DND-41 (cell line): ENCODE measurements around the gene HRC.

ENCODE experiments used
- ATAC-seq: fragments of 200-7000 bp; cut with Tn5 transposase; 3 replicates; pipeline ENCODE4 v1.9.1; 2021; ENCODE audit warnings: low read depth; ENCODE audit not compliant: insufficient read depth
- DNase-seq: peaks from one replicate; pipeline ENCODE4 v3.0.0-alpha.2; 2020
- H2AFZ ChIP-seq: 2 replicates; pipeline ENCODE4 v1.6.0; 2012; ENCODE audit warnings: low read depth, low read length
- H3K27ac ChIP-seq: 2 replicates; pipeline ENCODE4 v1.5.1; 2012; ENCODE audit warnings: low read length, inconsistent platforms
- H3K27me3 ChIP-seq: fragments of 200-600 bp; sonication (generic); 2 replicates; pipeline ENCODE4 v1.6.0; 2012; ENCODE audit warnings: low read length, mild to moderate bottlenecking, inconsistent platforms; ENCODE audit not compliant: insufficient read depth, poor library complexity
- H3K36me3 ChIP-seq: 2 replicates; pipeline ENCODE4 v1.5.1; 2012; ENCODE audit warnings: low read length, inconsistent platforms; ENCODE audit not compliant: insufficient read depth
- H3K4me1 ChIP-seq: 2 replicates; pipeline ENCODE4 v1.5.1; 2012; ENCODE audit warnings: mild to moderate bottlenecking, low read length; ENCODE audit not compliant: insufficient read depth
- H3K4me2 ChIP-seq: 2 replicates; pipeline ENCODE4 v1.6.0; 2012; ENCODE audit warnings: mild to moderate bottlenecking, moderate library complexity, low read length, inconsistent platforms; ENCODE audit not compliant: insufficient read depth
- H3K4me3 ChIP-seq, 2 experiments: fragments of 200-600 bp in 1 of 2; shearing (Covaris generic) in 1 of 2; 2 replicates each; pipeline ENCODE4 v1.5.1; 2012 to 2016; ENCODE audit warnings: inconsistent platforms in 2 of 2, low read length in 2 of 2, mild to moderate bottlenecking in 2 of 2, low read depth in 1 of 2, moderate library complexity in 1 of 2
- H3K79me2 ChIP-seq: 2 replicates; pipeline ENCODE4 v1.6.0; 2012; ENCODE audit warnings: low read length, inconsistent platforms; ENCODE audit not compliant: insufficient read depth
- H3K9ac ChIP-seq: 2 replicates; pipeline ENCODE4 v1.6.0; 2012; ENCODE audit warnings: low read depth, mild to moderate bottlenecking, inconsistent platforms, low read length, moderate library complexity
- H3K9me3 ChIP-seq: 2 replicates; pipeline ENCODE4 v1.5.1; 2012; ENCODE audit warnings: low read length, moderate library complexity, mild to moderate bottlenecking, inconsistent platforms; ENCODE audit not compliant: insufficient read depth, severe bottlenecking
- H4K20me1 ChIP-seq: 2 replicates; pipeline ENCODE4 v1.6.0; 2012; ENCODE audit warnings: low read length; ENCODE audit not compliant: insufficient read depth
- EZH2 ChIP-seq: IDR thresholded peaks from 3 replicates; pipeline ENCODE4 v1.6.1; 2012; ENCODE audit warnings: borderline replicate concordance, low read depth, mild to moderate bottlenecking, moderate library complexity, low read length, inconsistent platforms; ENCODE audit not compliant: severe bottlenecking
- TF ChIP-seq, protein P1 (sequence below): IDR thresholded peaks from 2 replicates; pipeline ENCODE4 v1.5.1; 2012; ENCODE audit warnings: borderline replicate concordance, low read length, moderate library complexity, mild to moderate bottlenecking; ENCODE audit not compliant: poor library complexity, severe bottlenecking; ENCODE audit errors: extremely low read depth

HRC gene

DNA sequence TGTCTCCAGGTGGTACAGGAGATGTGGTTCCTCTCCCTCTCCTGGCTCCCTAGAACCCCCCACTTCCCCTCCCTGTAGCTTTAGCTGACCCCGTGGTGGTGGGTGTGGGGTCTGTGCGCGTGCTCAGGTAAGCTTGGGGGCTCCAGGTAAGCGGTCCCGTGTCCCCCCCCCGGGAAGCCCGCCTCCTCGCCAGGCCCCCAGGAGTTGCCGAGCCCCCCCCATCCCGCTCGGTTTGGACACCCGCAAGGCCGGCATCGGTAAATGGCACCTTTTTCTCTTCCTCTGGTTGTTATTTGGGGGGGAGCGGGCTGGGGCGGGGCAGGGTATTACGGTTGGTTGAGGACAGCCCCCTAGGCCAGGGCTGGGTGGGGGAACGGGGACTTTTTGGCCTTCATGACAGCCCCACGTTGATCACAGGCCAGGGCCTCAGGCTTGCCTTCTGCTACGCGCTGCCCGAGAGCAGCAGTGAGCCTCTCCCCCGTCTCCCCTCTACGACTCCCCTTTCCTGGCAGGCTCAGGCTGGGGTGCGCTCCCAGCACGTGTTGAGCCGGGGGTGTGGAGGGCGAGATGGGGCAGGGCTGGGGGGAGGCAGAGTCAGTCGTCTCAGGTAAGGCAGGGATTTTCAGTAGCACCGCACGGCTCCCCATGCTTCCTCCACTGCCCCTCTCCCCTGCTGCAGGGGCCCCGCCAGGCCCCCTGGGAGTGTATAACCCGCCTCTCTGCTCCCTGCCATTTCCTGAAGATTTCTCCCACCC lies 51.7 kb downstream of the HRC start:
- peaks cover 99% of the 10 kb centered on the region for H3K36me3 ChIP-seq
- H3K79me2 ChIP-seq = peaks cover 32% of the 10 kb centered on the region
- H3K9me3 ChIP-seq = no peaks in the 10 kb centered on the region
- DNase-seq = no peak
- H3K4me2 ChIP-seq = no peak overlapping the region
- H2AFZ ChIP-seq = no peak overlapping the region
- no peak overlapping the region for H3K9ac ChIP-seq
- no peak overlapping the region for H3K27ac ChIP-seq
- no peaks in the 10 kb centered on the region for H3K27me3 ChIP-seq
- no peak overlapping the region for H3K4me3 ChIP-seq
- no peak for ATAC-seq
- H4K20me1 ChIP-seq = peaks cover 85% of the 10 kb centered on the region
- no peaks in the 10 kb centered on the region; the same call in 1 of the 2 replicates for H3K4me1 ChIP-seq
- no peak for TF ChIP-seq EZH2
- TF ChIP-seq, protein P1, sequence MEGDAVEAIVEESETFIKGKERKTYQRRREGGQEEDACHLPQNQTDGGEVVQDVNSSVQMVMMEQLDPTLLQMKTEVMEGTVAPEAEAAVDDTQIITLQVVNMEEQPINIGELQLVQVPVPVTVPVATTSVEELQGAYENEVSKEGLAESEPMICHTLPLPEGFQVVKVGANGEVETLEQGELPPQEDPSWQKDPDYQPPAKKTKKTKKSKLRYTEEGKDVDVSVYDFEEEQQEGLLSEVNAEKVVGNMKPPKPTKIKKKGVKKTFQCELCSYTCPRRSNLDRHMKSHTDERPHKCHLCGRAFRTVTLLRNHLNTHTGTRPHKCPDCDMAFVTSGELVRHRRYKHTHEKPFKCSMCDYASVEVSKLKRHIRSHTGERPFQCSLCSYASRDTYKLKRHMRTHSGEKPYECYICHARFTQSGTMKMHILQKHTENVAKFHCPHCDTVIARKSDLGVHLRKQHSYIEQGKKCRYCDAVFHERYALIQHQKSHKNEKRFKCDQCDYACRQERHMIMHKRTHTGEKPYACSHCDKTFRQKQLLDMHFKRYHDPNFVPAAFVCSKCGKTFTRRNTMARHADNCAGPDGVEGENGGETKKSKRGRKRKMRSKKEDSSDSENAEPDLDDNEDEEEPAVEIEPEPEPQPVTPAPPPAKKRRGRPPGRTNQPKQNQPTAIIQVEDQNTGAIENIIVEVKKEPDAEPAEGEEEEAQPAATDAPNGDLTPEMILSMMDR = no peak

DNA sequence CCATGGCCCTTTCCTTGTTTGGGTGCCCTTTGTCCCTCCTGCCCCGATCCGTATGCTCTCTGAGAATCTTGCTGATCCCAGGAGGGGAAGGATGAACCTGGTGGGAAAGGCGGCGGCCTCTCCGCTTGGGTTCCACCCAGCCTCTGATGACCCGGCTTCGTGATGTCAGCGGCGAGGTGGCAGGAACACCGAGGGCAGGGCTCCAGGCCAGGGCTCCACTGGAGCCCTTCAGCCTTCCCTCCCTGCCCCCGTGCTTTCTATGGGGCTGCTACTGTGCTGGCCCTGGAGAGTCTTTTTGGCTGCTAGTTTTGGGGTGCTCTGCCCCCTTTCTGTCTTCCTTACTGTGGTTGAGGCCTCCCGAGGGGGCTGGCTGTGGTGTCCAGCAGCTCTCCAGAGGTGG lies 52.9 kb downstream of the HRC start:
- H2AFZ ChIP-seq = no peak overlapping the region
- no peak overlapping the region for H3K9ac ChIP-seq

More for the DNA sequence above, 52.9 kb downstream of the HRC start:
- peaks cover 86% of the 10 kb centered on the region for H4K20me1 ChIP-seq
- H3K36me3 ChIP-seq = peaks cover 98% of the 10 kb centered on the region
- DNase-seq = no peak
- H3K4me1 ChIP-seq = peaks cover 12% of the 10 kb centered on the region
- H3K4me2 ChIP-seq = no peak overlapping the region
- TF ChIP-seq EZH2 = no peak
- TF ChIP-seq, protein P1 = no peak
- H3K79me2 ChIP-seq = peaks cover 44% of the 10 kb centered on the region
- no peak overlapping the region for H3K4me3 ChIP-seq
- H3K27ac ChIP-seq = no peak overlapping the region
- no peaks in the 10 kb centered on the region for H3K9me3 ChIP-seq
- no peak for ATAC-seq
- H3K27me3 ChIP-seq = no peaks in the 10 kb centered on the region
